T-helper 1 cell treated with Interleukin-12 subunit alpha and Interleukin-12 subunit beta and Interleukin-4 antibody, amounts not matched to agents 30 ng/mL and 1 ng/mL, for 36 hours (primary cell): ENCODE results near the gene CHCHD10. TPM values are rescaled to one million over a fixed set of nuclear protein-coding genes. Genes with fewer than 3 reads are reported as not detected.

ENCODE experiments used
- intact Hi-C: fragments of 100-400 bp; cut with micrococcal nuclease; formaldehyde crosslinking; loops from one replicate; pipeline ENCODE4 v1.15.1; 2024
- total RNA-seq: library from RNA; stranded (reverse); gene quantifications from 2 replicates; pipeline ENCODE4 v1.2.3, GENCODE V29; 2022

CHCHD10 gene
- total RNA-seq, 1 donor from 2014 or later, result 44.5 TPM

- intact Hi-C loops, result loop anchor here (1.0 to 2.0 kb wide), 9 partner anchors 16 to 767 kb away; partner anchors contain the start of genes CABIN1, DERL3, GUCD1 and MIF
Observed at GRCh38 chr22:23787910-23788309, 20.1 kb upstream of the CHCHD10 start.

GRCh38 chr22:23787600-23787896, 19.8 kb upstream of the CHCHD10 start:
- intact Hi-C loops, result loop anchor here (1.0 to 2.0 kb wide), 9 partner anchors 15 to 767 kb away; partner anchors contain the start of genes CABIN1, DERL3, GUCD1 and MIF

- intact Hi-C loops, result loop anchor here (1.0 to 2.0 kb wide), 11 partner anchors 15 to 768 kb away; partner anchors contain the start of genes CABIN1, DERL3, GUCD1 and MIF
Observed at GRCh38 chr22:23786752-23787599, 19.2 kb upstream of the CHCHD10 start, which contains the start of gene SMARCB1. SMARCB1 (plus strand) TSS chr22:23786966; CDS start chr22:23787170, 204 bp downstream.

- intact Hi-C loops, result loop anchor here (1.0 to 2.0 kb wide), 5 partner anchors 69 to 769 kb away; partner anchors contain the start of genes CABIN1, GUCD1, SLC2A11 and SNRPD3
Observed at GRCh38 chr22:23786261-23786710, 18.5 kb upstream of the CHCHD10 start.

GRCh38 chr22:23784215-23784732, 16.5 kb upstream of the CHCHD10 start:
- intact Hi-C loops, result no loop called here

GRCh38 chr22:23783265-23784150, 15.7 kb upstream of the CHCHD10 start:
- intact Hi-C loops, result no loop called here

- intact Hi-C loops, result no loop called here
Observed at GRCh38 chr22:23782703-23783102, 14.9 kb upstream of the CHCHD10 start.

GRCh38 chr22:23782252-23782651, 14.5 kb upstream of the CHCHD10 start:
- intact Hi-C loops, result no loop called here

- intact Hi-C loops, result no loop called here
Observed at GRCh38 chr22:23781511-23782183, 13.9 kb upstream of the CHCHD10 start.

- intact Hi-C loops, result no loop called here
Observed at GRCh38 chr22:23781065-23781464, 13.3 kb upstream of the CHCHD10 start.

- intact Hi-C loops, result no loop called here
Observed at GRCh38 chr22:23780146-23780748, 12.5 kb upstream of the CHCHD10 start.

- intact Hi-C loops, result no loop called here
Observed at GRCh38 chr22:23779731-23780130, 12.0 kb upstream of the CHCHD10 start.

- intact Hi-C loops, result no loop called here
Observed at GRCh38 chr22:23779083-23779482, 11.3 kb upstream of the CHCHD10 start.

GRCh38 chr22:23778577-23778900, 10.8 kb upstream of the CHCHD10 start:
- intact Hi-C loops, result no loop called here

- intact Hi-C loops, result no loop called here
Observed at GRCh38 chr22:23777776-23778576, 10.2 kb upstream of the CHCHD10 start.

GRCh38 chr22:23775779-23776375, 8.1 kb upstream of the CHCHD10 start:
- intact Hi-C loops, result no loop called here

GRCh38 chr22:23774922-23775436, 7.2 kb upstream of the CHCHD10 start:
- intact Hi-C loops, result no loop called here

GRCh38 chr22:23774114-23774921, 6.5 kb upstream of the CHCHD10 start:
- intact Hi-C loops, result no loop called here
